H1 (cell line): ENCODE measurements around the gene TRUB1. TPM values are rescaled to one million over a fixed set of nuclear protein-coding genes. Genes with fewer than 3 reads are reported as not detected.

ENCODE experiments used
- CTCF ChIA-PET: fragments of 300-600 bp; sonication (Branson Sonifier 250); formaldehyde crosslinking; loops from one replicate; lab custom pipeline; 2021; ENCODE audit not compliant: partially characterized antibody; lab: Charles Lee
- POLR2A ChIA-PET: fragments of 300-600 bp; sonication (Branson Sonifier 250); formaldehyde crosslinking; loops from one replicate; lab custom pipeline; 2021; ENCODE audit warnings: inconsistent platforms; ENCODE audit not compliant: partially characterized antibody; lab: Charles Lee
- DNase-seq, 2 experiments: peaks; one replicate each; pipeline versions ENCODE4 v3.0.0 to v3.0.0-alpha.2; 2010 to 2022; ENCODE audit warnings: low spot score in 2 of 2, low read depth in 1 of 2, mixed read lengths in 1 of 2
- FAIRE-seq: peaks from 2 replicates; lab custom pipeline; 2011; peaks lifted over from hg19 to GRCh38; lab: Jason Lieb, UNC
- H2AFZ ChIP-seq: 2 replicates; pipeline ENCODE4 v1.8.1; 2012; ENCODE audit warnings: low read length, inconsistent platforms
- H2AK5ac ChIP-seq: 2 replicates; pipeline ENCODE4 v1.6.1; 2013; ENCODE audit warnings: low read depth, low read length
- H2BK120ac ChIP-seq: replicated peaks from 2 replicates; pipeline ENCODE3; 2013; ENCODE audit warnings: low read depth, low read length, inconsistent platforms
- H2BK12ac ChIP-seq: 2 replicates; pipeline ENCODE4 v1.6.1; 2013; ENCODE audit warnings: low read depth, low read length
- H2BK15ac ChIP-seq: 2 replicates; pipeline ENCODE4 v1.6.1; 2013; ENCODE audit warnings: low read length
- H2BK20ac ChIP-seq: 2 replicates; pipeline ENCODE4 v1.6.1; 2013; ENCODE audit warnings: low read length
- H2BK5ac ChIP-seq: 2 replicates; pipeline ENCODE4 v1.6.1; 2013; ENCODE audit warnings: low read depth, low read length
- H3K14ac ChIP-seq: 2 replicates; pipeline ENCODE4 v1.6.1; 2013; ENCODE audit warnings: inconsistent platforms; ENCODE audit not compliant: insufficient read length
- H3K18ac ChIP-seq: 2 replicates; pipeline ENCODE4 v1.6.1; 2013; ENCODE audit warnings: low read length; ENCODE audit errors: extremely low read depth
- H3K23ac ChIP-seq: 2 replicates; pipeline ENCODE4 v1.6.1; 2013; ENCODE audit warnings: inconsistent platforms; ENCODE audit not compliant: insufficient read length
- H3K23me2 ChIP-seq: 2 replicates; pipeline ENCODE4 v1.6.1; 2013; ENCODE audit warnings: low read depth, low read length
- H3K27ac ChIP-seq: 2 replicates; pipeline ENCODE4 v1.6.1; 2011; ENCODE audit warnings: low read depth, low read length, inconsistent platforms
- H3K27me3 ChIP-seq, 4 experiments: replicated peaks in 1 of 4; 1 replicate in 1 of 4; 2 replicates in 3 of 4; pipeline versions ENCODE4 v1.6.1 to v1.8.1; 2011 to 2013; ENCODE audit warnings: low read length in 3 of 4, mild to moderate bottlenecking in 3 of 4, inconsistent platforms in 2 of 4, mixed read lengths in 2 of 4, moderate library complexity in 1 of 4; ENCODE audit not compliant: control insufficient read depth in 3 of 4, insufficient read depth in 3 of 4; ENCODE audit errors: extremely low read depth in 1 of 4
- H3K36me3 ChIP-seq, 4 experiments: 2 replicates each; pipeline versions ENCODE4 v1.6.1 to v1.8.1; 2011 to 2013; ENCODE audit warnings: mild to moderate bottlenecking in 4 of 4, low read length in 3 of 4, moderate library complexity in 2 of 4, control low read depth in 1 of 4, inconsistent platforms in 1 of 4; ENCODE audit not compliant: insufficient read depth in 4 of 4, control insufficient read depth in 2 of 4
- H3K4ac ChIP-seq: replicated peaks from 2 replicates; pipeline ENCODE3; 2013; ENCODE audit warnings: low read length, low read depth, mixed read lengths, inconsistent platforms; ENCODE audit not compliant: insufficient read length
- H3K4me1 ChIP-seq, 4 experiments: replicated peaks in 1 of 4; 1 replicate in 1 of 4; 2 replicates in 3 of 4; pipeline versions ENCODE4 v1.6.1 to v1.8.1; 2011 to 2013; ENCODE audit warnings: low read length in 3 of 4, inconsistent platforms in 2 of 4, mixed read lengths in 1 of 4; ENCODE audit not compliant: insufficient read depth in 4 of 4, control insufficient read depth in 3 of 4
- H3K4me2 ChIP-seq, 2 experiments: 2 replicates each; pipeline versions ENCODE4 v1.6.1 to v1.8.1; 2011 to 2013; ENCODE audit warnings: low read depth in 2 of 2, low read length in 2 of 2, control low read depth in 1 of 2, inconsistent platforms in 1 of 2, mild to moderate bottlenecking in 1 of 2; ENCODE audit not compliant: insufficient read depth in 1 of 2
- H3K4me3 ChIP-seq, 4 experiments: fragments of 200-600, 300-600 bp in 1 of 4; sonication (generic), shearing (Covaris generic), sonication (Bioruptor Twin) in 1 of 4; 2 replicates each; pipeline versions ENCODE4 v1.5.1 to v1.8.1; 2011 to 2016; ENCODE audit warnings: low read length in 4 of 4, low read depth in 3 of 4, control low read depth in 2 of 4, inconsistent platforms in 2 of 4, mild to moderate bottlenecking in 2 of 4, mixed read lengths in 1 of 4, moderate library complexity in 1 of 4; ENCODE audit not compliant: insufficient read depth in 2 of 4; ENCODE audit errors: extremely low read depth in 1 of 4
- H3K56ac ChIP-seq: replicated peaks from 2 replicates; pipeline ENCODE3; 2013; ENCODE audit warnings: low read depth, mild to moderate bottlenecking, mixed read lengths, low read length, inconsistent platforms; ENCODE audit not compliant: insufficient read length
- H3K79me1 ChIP-seq: 2 replicates; pipeline ENCODE4 v1.6.1; 2013; ENCODE audit warnings: low read depth, low read length, control low read depth
- H3K79me2 ChIP-seq, 2 experiments: 2 replicates each; pipeline versions ENCODE4 v1.6.1 to v1.8.1; 2012 to 2013; ENCODE audit warnings: low read length in 2 of 2, mild to moderate bottlenecking in 2 of 2, inconsistent platforms in 1 of 2; ENCODE audit not compliant: insufficient read depth in 2 of 2, control insufficient read depth in 1 of 2
- H3K9ac ChIP-seq, 4 experiments: replicated peaks in 1 of 4; 1 replicate in 1 of 4; 2 replicates in 3 of 4; pipeline versions ENCODE4 v1.6.1 to v1.8.1; 2011 to 2013; ENCODE audit warnings: low read depth in 3 of 4, low read length in 3 of 4, control low read depth in 2 of 4, mild to moderate bottlenecking in 2 of 4, moderate library complexity in 2 of 4, inconsistent platforms in 1 of 4; ENCODE audit errors: extremely low read depth in 1 of 4
- H3K9me3 ChIP-seq, 2 experiments: 2 replicates each; pipeline versions ENCODE4 v1.6.1 to v1.8.1; 2012 to 2013; ENCODE audit warnings: mild to moderate bottlenecking in 2 of 2, moderate library complexity in 2 of 2, control low read depth in 1 of 2, inconsistent platforms in 1 of 2, low read depth in 1 of 2, low read length in 1 of 2, mixed read lengths in 1 of 2; ENCODE audit not compliant: insufficient read depth in 2 of 2
- H4K20me1 ChIP-seq, 2 experiments: replicated peaks in 1 of 2; 2 replicates each; pipeline versions ENCODE3 to v1.8.1; 2011 to 2013; ENCODE audit warnings: inconsistent platforms in 2 of 2, low read length in 2 of 2, mild to moderate bottlenecking in 1 of 2; ENCODE audit not compliant: insufficient read depth in 2 of 2, control insufficient read depth in 1 of 2
- H4K5ac ChIP-seq: 2 replicates; pipeline ENCODE4 v1.6.1; 2013; ENCODE audit warnings: low read length, low read depth, mixed read lengths, inconsistent platforms; ENCODE audit not compliant: insufficient read length
- H4K8ac ChIP-seq: 2 replicates; pipeline ENCODE4 v1.8.0; 2013; ENCODE audit warnings: mild to moderate bottlenecking, moderate library complexity, low read length, inconsistent platforms; ENCODE audit not compliant: insufficient read depth; ENCODE audit errors: extremely low read depth
- H4K91ac ChIP-seq: replicated peaks from 2 replicates; pipeline ENCODE3; 2013; ENCODE audit warnings: low read length, mixed read lengths, inconsistent platforms; ENCODE audit not compliant: insufficient read length
- BACH1 ChIP-seq: IDR thresholded peaks from 2 replicates; pipeline ENCODE4 v1.6.1; 2012; ENCODE audit warnings: low read length, improper control_type of control experiment
- BCL11A ChIP-seq, 2 experiments: IDR thresholded peaks; one replicate each; pipeline ENCODE4 v1.6.1; 2011; ENCODE audit warnings: low read depth in 2 of 2, low read length in 2 of 2, mild to moderate bottlenecking in 2 of 2
- CBX5 ChIP-seq: fragments of 300-800, 300-1000 bp; sonication (generic); IDR thresholded peaks from 2 replicates; pipeline ENCODE4 v1.7.1; 2016; ENCODE audit warnings: antibody characterized with exemption, low read length, low read depth
- CBX8 ChIP-seq: fragments of 300-800, 300-1000 bp; sonication (generic); IDR thresholded peaks from 2 replicates; pipeline ENCODE4 v1.7.1; 2016; ENCODE audit warnings: low read depth, low read length, borderline replicate concordance
- CHD1 ChIP-seq: IDR thresholded peaks from 2 replicates; pipeline ENCODE4 v1.6.1; 2012; ENCODE audit warnings: low read depth, low read length, improper control_type of control experiment
- CHD2 ChIP-seq: IDR thresholded peaks from 2 replicates; pipeline ENCODE4 v1.6.1; 2012; ENCODE audit warnings: low read length, improper control_type of control experiment
- CTCF ChIP-seq, 3 experiments: IDR thresholded peaks; 1 replicate in 2 of 3; 2 replicates in 1 of 3; pipeline versions ENCODE4 v1.5.1 to v1.6.1; 2011; ENCODE audit warnings: low read length in 3 of 3, mild to moderate bottlenecking in 3 of 3, inconsistent platforms in 2 of 3, low read depth in 1 of 3, moderate library complexity in 1 of 3; ENCODE audit not compliant: insufficient read depth in 1 of 3; ENCODE audit errors: control extremely low read depth in 1 of 3
- EZH2 ChIP-seq: fragments of 200-600 bp; sonication (generic); IDR thresholded peaks from 2 replicates; pipeline ENCODE4 v1.7.1; 2012; ENCODE audit warnings: low read depth, mild to moderate bottlenecking, moderate library complexity, low read length, inconsistent platforms; ENCODE audit not compliant: severe bottlenecking
- HDAC2 ChIP-seq, 2 experiments: fragments of 300-600 bp in 1 of 2; sonication (generic) in 1 of 2; IDR thresholded peaks; 2 replicates each; pipeline ENCODE4 v1.6.1; 2011 to 2012; ENCODE audit warnings: low read depth in 2 of 2, low read length in 2 of 2, mild to moderate bottlenecking in 2 of 2, moderate library complexity in 2 of 2, borderline replicate concordance in 1 of 2, inconsistent platforms in 1 of 2
- KDM5A ChIP-seq: fragments of 200-600 bp; IDR thresholded peaks from 2 replicates; pipeline ENCODE4 v1.7.1; 2012; ENCODE audit warnings: mild to moderate bottlenecking, low read length, inconsistent platforms, mixed read lengths
- NRF1 ChIP-seq: IDR thresholded peaks from 2 replicates; pipeline ENCODE4 v1.6.1; 2011; ENCODE audit warnings: mild to moderate bottlenecking, low read depth, low read length, improper control_type of control experiment
- SIRT6 ChIP-seq: IDR thresholded peaks from one replicate; pipeline ENCODE4 v1.7.1; 2012; ENCODE audit warnings: low read length, inconsistent platforms
- TAF7 ChIP-seq: optimal IDR thresholded peaks from 2 replicates; pipeline ENCODE3; 2011; ENCODE audit warnings: low read depth, mild to moderate bottlenecking, inconsistent platforms, low read length, moderate library complexity, borderline replicate concordance
- WGBS, 2 experiments: shearing (Covaris generic) in 1 of 2; methylation state at CpG; one replicate each; pipeline versions ENCODE4 v1.1.6 to v1.1.7; 2013 to 2015; ENCODE audit warnings: low lambda C conversion rate in 2 of 2, mixed read lengths in 2 of 2, inconsistent platforms in 1 of 2, low coverage in 1 of 2, missing lambda C conversion rate in 1 of 2; ENCODE audit not compliant: insufficient replicate concordance in 2 of 2, insufficient coverage in 1 of 2, insufficient read length in 1 of 2; ENCODE audit errors: extremely low coverage in 1 of 2, missing lambda C conversion rate in 1 of 2; 5-methylcytosine and 5-hydroxymethylcytosine counted together
- polyA plus RNA-seq, 7 experiments: library from polyadenylated mRNA; depleted of rRNA in 3 of 7; stranded (reverse) in 5 of 7; unstranded in 2 of 7; fragments of >200 nt in 5 of 7; fragments of 200-250 nt in 2 of 7; gene quantifications; 1 replicate in 5 of 7; 2 replicates in 1 of 7; 4 replicates in 1 of 7; pipeline versions ENCODE4 v1.2.1 to v1.2.3, GENCODE V29; 2011 to 2013; ENCODE audit warnings: missing spikeins in 2 of 7, mixed read lengths in 2 of 7
- total RNA-seq: library from RNA; stranded (reverse); fragmentation: NEBNext Ultra II Directional; extraction: Animal tissue kit (Norgen Biotek cat#: 25700); gene quantifications from 2 replicates; pipeline ENCODE4 v1.2.1, GENCODE V29; 2021

The TRUB1 gene
- total and polyA plus RNA-seq, 2 of the 8 experiments (the other 6 are each of a cell fraction or from before 2014, with no cell fraction given): 6.3 to 22.2 TPM

DNA sequence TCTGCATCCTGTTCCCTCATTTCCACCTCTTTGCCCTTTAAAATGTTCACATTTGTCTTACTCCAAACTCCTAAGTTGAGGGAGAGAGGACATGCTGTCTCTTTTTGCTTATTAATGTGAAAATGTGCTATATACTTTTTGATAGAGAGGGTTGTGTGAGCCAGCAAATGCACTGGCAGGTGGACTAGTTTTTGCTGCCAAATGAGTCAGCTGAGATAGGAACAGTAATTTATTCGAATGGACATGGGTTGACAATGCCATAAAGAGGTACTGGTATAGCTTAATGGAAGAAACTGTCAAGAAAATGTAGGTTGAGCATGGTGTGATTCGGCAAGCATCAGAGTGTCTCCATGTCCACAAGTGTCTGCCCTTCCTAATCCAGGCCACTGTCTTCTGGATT is 9.2 kb upstream of the TRUB1 start:
- no peaks in the 10 kb centered on the region for H3K27me3 ChIP-seq
- H3K23ac ChIP-seq: no peak overlapping the region
- no peak overlapping the region for H2BK5ac ChIP-seq
- H3K36me3 ChIP-seq: no peaks in the 10 kb centered on the region
- H4K8ac ChIP-seq: no peak overlapping the region
- H4K20me1 ChIP-seq: no peaks in the 10 kb centered on the region
- H3K79me2 ChIP-seq: no peaks in the 10 kb centered on the region
- no peak overlapping the region for H2AFZ ChIP-seq
- H3K56ac ChIP-seq: no peak overlapping the region
- H2AK5ac ChIP-seq: no peak overlapping the region
- H3K4me1 ChIP-seq: no peaks in the 10 kb centered on the region
- DNase-seq: no peak
- H3K4me2 ChIP-seq: no peak overlapping the region
- H2BK15ac ChIP-seq: no peak overlapping the region
- H3K23me2 ChIP-seq: no peaks in the 10 kb centered on the region
- ChIA-PET CTCF (no interaction called here), POLR2A (no interaction called here)
- H2BK120ac ChIP-seq: no peak overlapping the region
- no peaks in the 10 kb centered on the region for H3K79me1 ChIP-seq
- H3K9ac ChIP-seq: no peak overlapping the region
- H4K5ac ChIP-seq: no peak overlapping the region
- peaks cover 5 to 7% of the 10 kb centered on the region in 2 experiments; a peak in 3 of 4 replicates for H3K9me3 ChIP-seq
- no peak for FAIRE-seq
- H3K27ac ChIP-seq: no peak overlapping the region
- no peak overlapping the region for H3K18ac ChIP-seq
- H3K4me3 ChIP-seq: no peak overlapping the region
- H2BK12ac ChIP-seq: no peak overlapping the region
- no peak overlapping the region for H3K4ac ChIP-seq
- H4K91ac ChIP-seq: no peak overlapping the region
- 85% methylated on average over 2 of the region's 2 CpGs; no CpG with 5 or more reads in 1 of the 2 experiments for WGBS, 2 experiments
- no peak overlapping the region for H2BK20ac ChIP-seq
- no peak overlapping the region for H3K14ac ChIP-seq
- no peak for TF ChIP-seq EZH2
- no peak for TF ChIP-seq CBX5
- TF ChIP-seq KDM5A: no peak
- no peak for TF ChIP-seq NRF1
- no peak for TF ChIP-seq HDAC2 (IDR thresholded peaks at IDR 0.05; ENCODE audit: borderline replicate concordance in 1 of 2, low read depth in 2 of 2, low read length in 2 of 2)
- no peak for TF ChIP-seq CHD2
- TF ChIP-seq SIRT6: no peak
- TF ChIP-seq CTCF (IDR thresholded peaks at IDR 0.05; ENCODE audit: control extremely low read depth in 1 of 3, insufficient read depth in 1 of 3, low read depth in 1 of 3, low read length in 3 of 3): no peak
- TF ChIP-seq BCL11A (IDR thresholded peaks at IDR 0.05; ENCODE audit: low read depth in 2 of 2, low read length in 2 of 2): no peak
- no peak for TF ChIP-seq CBX8
- TF ChIP-seq CHD1: no peak
- TF ChIP-seq TAF7: no peak
- no peak for TF ChIP-seq BACH1
